ENCODE data around the gene LRRC4C. TPM values are rescaled to one million over a fixed set of nuclear protein-coding genes. Genes with fewer than 3 reads are reported as not detected.

The LRRC4C gene
- polyA plus RNA-seq, 1 experiment = 0.02 TPM

- POLR2A ChIA-PET = no interaction called here
- Histone ChIP-seq H3K27ac (ENCODE audit: low read depth, low read length) (no peak overlapping the region), H3K4me3 (ENCODE audit: low read depth, low read length) (no peak overlapping the region), H3K9me3 (ENCODE audit: control insufficient read depth, insufficient read depth, low read length) (peaks cover 5% of the 10 kb centered on the region; the same call in 1 of the 2 replicates), H3K27me3 (ENCODE audit: control insufficient read depth, insufficient read depth, low read length) (no peaks in the 10 kb centered on the region)
- no peak for DNase-seq (ENCODE audit: low read depth, low spot score)
- CTCF ChIA-PET = no interaction called here
- no peak for TF ChIP-seq CTCF (IDR thresholded peaks at IDR 0.05; ENCODE audit: low read depth, low read length)
These were observed 324.5 kb downstream of the LRRC4C start for GRCh38 chr11:41134971-41135370.

- no peak for TF ChIP-seq CTCF (IDR thresholded peaks at IDR 0.05; ENCODE audit: low read depth, low read length)
- Histone ChIP-seq H3K27me3 (ENCODE audit: control insufficient read depth, insufficient read depth, low read length) (no peaks in the 10 kb centered on the region), H3K4me3 (ENCODE audit: low read depth, low read length) (no peak overlapping the region), H3K27ac (ENCODE audit: low read depth, low read length) (no peak overlapping the region), H3K9me3 (ENCODE audit: control insufficient read depth, insufficient read depth, low read length) (peaks cover 5% of the 10 kb centered on the region; the same call in 1 of the 2 replicates)
- POLR2A ChIA-PET = no interaction called here
- no peak for DNase-seq (ENCODE audit: low read depth, low spot score)
- CTCF ChIA-PET = no interaction called here
These were observed 326.4 kb downstream of the LRRC4C start for GRCh38 chr11:41133023-41133422.

- Histone ChIP-seq H3K27ac (ENCODE audit: low read depth, low read length) (no peak overlapping the region), H3K9me3 (ENCODE audit: control insufficient read depth, insufficient read depth, low read length) (peaks cover 10% of the 10 kb centered on the region), H3K27me3 (ENCODE audit: control insufficient read depth, insufficient read depth, low read length) (no peaks in the 10 kb centered on the region), H3K4me3 (ENCODE audit: low read depth, low read length) (no peak overlapping the region)
- no peak for DNase-seq (ENCODE audit: low read depth, low spot score)
- no peak for TF ChIP-seq CTCF (IDR thresholded peaks at IDR 0.05; ENCODE audit: low read depth, low read length)
- CTCF ChIA-PET = no interaction called here
- POLR2A ChIA-PET = no interaction called here
These were observed 337.9 kb downstream of the LRRC4C start for GRCh38 chr11:41121600-41121999.

GRCh38 chr11:41119484-41119883 is 340.0 kb downstream of the LRRC4C start:
- ChIA-PET POLR2A (no interaction called here), CTCF (no interaction called here)
- Histone ChIP-seq H3K27ac (ENCODE audit: low read depth, low read length) (no peak overlapping the region), H3K9me3 (ENCODE audit: control insufficient read depth, insufficient read depth, low read length) (peaks cover 10% of the 10 kb centered on the region), H3K27me3 (ENCODE audit: control insufficient read depth, insufficient read depth, low read length) (no peaks in the 10 kb centered on the region), H3K4me3 (ENCODE audit: low read depth, low read length) (no peak overlapping the region)
- no peak for DNase-seq (ENCODE audit: low read depth, low spot score)
- no peak for TF ChIP-seq CTCF (IDR thresholded peaks at IDR 0.05; ENCODE audit: low read depth, low read length)

GRCh38 chr11:41118521-41118920 is 340.9 kb downstream of the LRRC4C start:
- no peak for DNase-seq (ENCODE audit: low read depth, low spot score)
- H3K27ac ChIP-seq (ENCODE audit: low read depth, low read length) = no peak overlapping the region
- no peak overlapping the region for H3K4me3 ChIP-seq (ENCODE audit: low read depth, low read length)
- POLR2A ChIA-PET = no interaction called here
- TF ChIP-seq CTCF (IDR thresholded peaks at IDR 0.05; ENCODE audit: low read depth, low read length) = no peak
- peaks cover 10% of the 10 kb centered on the region for H3K9me3 ChIP-seq (ENCODE audit: control insufficient read depth, insufficient read depth, low read length)
- no peaks in the 10 kb centered on the region for H3K27me3 ChIP-seq (ENCODE audit: control insufficient read depth, insufficient read depth, low read length)
- CTCF ChIA-PET = no interaction called here

Data from AG04450 (cell line).